GM21390 (cell line): ENCODE data around the gene PIK3CD.
"Not testable (repeated sequence)": the region's sequence is repeated elsewhere in the genome, so short reads cannot be mapped to it uniquely, and the experiment has no call there.

Experiments
- ATAC-seq: cut with Tn5 transposase; IDR thresholded peaks from one replicate; pipeline ENCODE4 v1.9.1; 2021; ENCODE audit not compliant: unreplicated experiment

Gene PIK3CD

GRCh38 chr1:9621032-9621431 lies 30.5 kb upstream of the PIK3CD start:
- ATAC-seq: no peak

- no peak for ATAC-seq
Observed at GRCh38 chr1:9624081-9624480, 27.4 kb upstream of the PIK3CD start.

- ATAC-seq: not testable (repeated sequence)
Observed at GRCh38 chr1:9625030-9625429, 26.5 kb upstream of the PIK3CD start.

- no peak for ATAC-seq
Observed at GRCh38 chr1:9626201-9626608, 25.3 kb upstream of the PIK3CD start.

GRCh38 chr1:9628541-9629444 lies 22.7 kb upstream of the PIK3CD start:
- ATAC-seq: no peak

GRCh38 chr1:9629445-9630201 lies 21.9 kb upstream of the PIK3CD start:
- peak; percentile 38 for ATAC-seq

- ATAC-seq: no peak
Observed at GRCh38 chr1:9630331-9631111, 21.0 kb upstream of the PIK3CD start.

GRCh38 chr1:9631613-9632012 lies 19.9 kb upstream of the PIK3CD start:
- no peak for ATAC-seq

GRCh38 chr1:9633493-9633892 lies 18.0 kb upstream of the PIK3CD start:
- no peak for ATAC-seq

- no peak for ATAC-seq
Observed at GRCh38 chr1:9634582-9634981, 16.9 kb upstream of the PIK3CD start.

GRCh38 chr1:9639227-9639626 lies 12.3 kb upstream of the PIK3CD start:
- no peak for ATAC-seq

- no peak for ATAC-seq
Observed at GRCh38 chr1:9643351-9644256, 7.9 kb upstream of the PIK3CD start.

GRCh38 chr1:9646037-9646436 lies 5.5 kb upstream of the PIK3CD start:
- ATAC-seq: no peak

- no peak for ATAC-seq
Observed at GRCh38 chr1:9648171-9648570, 3.4 kb upstream of the PIK3CD start.

- ATAC-seq: no peak
Observed at GRCh38 chr1:9649769-9650168, 1.8 kb upstream of the PIK3CD start.

GRCh38 chr1:9651220-9651564 lies 339 bp upstream of the PIK3CD start:
- no peak for ATAC-seq

- ATAC-seq: peak; percentile 29
Observed at GRCh38 chr1:9652379-9653209, 1.1 kb downstream of the PIK3CD start.

GRCh38 chr1:9653210-9653490 lies 1.6 kb downstream of the PIK3CD start:
- no peak for ATAC-seq

- ATAC-seq: no peak
Observed at GRCh38 chr1:9653491-9654050, 2.0 kb downstream of the PIK3CD start.
